GM11168 (cell line): Measurements from ENCODE around the gene RALGAPA1.
"Not testable (repeated sequence)": the region's sequence is repeated elsewhere in the genome, so short reads cannot be mapped to it uniquely, and the experiment has no call there.

Experiments
- in situ Hi-C: fragments of 300-500 bp; cut with MboI; formaldehyde crosslinking; loops from one replicate; pipeline ENCODE4 v1.12.0; 2022; ENCODE audit warnings: low sequenced_read_pairs; ENCODE audit not compliant: unreplicated experiment

The RALGAPA1 gene

DNA sequence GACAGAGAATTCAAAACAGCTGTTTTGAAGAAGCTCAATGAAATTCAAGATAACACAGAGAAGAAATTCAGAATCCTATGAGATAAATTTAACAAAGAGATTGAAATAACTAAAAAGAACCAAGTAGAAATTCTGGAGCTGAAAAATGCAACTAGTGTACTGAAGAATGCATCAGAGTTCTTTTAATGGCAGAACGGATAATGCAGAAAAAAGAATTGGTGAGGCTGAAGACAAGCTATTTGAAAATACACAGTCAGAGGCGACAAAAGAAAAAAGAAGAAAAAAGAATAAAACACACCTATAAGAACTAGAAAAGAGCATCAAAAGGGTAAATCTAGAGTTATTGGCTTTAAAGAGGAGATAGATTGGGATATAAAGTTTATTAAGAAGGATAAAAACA lies 171.8 kb downstream of the RALGAPA1 start:
- in situ Hi-C loops, result no loop called here

DNA sequence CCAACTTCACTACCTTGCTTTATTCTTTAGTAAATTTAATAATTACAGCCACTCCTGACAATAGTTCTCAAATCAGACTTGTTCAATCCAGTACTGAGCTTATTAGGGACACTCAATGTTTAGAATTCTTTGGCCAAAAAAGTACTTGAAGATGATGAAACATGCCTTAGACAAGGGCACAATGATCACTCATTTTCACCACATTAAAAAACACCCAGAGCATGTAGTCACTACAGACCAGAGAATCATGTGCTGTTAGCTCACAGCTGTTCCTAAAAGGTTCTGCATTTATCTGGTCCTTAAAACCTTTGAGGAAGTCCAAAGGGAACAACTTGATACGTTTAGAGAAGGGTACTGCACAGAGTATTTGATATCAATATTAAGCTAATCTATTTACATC lies 176.4 kb downstream of the RALGAPA1 start:
- in situ Hi-C loops, result no loop called here

DNA sequence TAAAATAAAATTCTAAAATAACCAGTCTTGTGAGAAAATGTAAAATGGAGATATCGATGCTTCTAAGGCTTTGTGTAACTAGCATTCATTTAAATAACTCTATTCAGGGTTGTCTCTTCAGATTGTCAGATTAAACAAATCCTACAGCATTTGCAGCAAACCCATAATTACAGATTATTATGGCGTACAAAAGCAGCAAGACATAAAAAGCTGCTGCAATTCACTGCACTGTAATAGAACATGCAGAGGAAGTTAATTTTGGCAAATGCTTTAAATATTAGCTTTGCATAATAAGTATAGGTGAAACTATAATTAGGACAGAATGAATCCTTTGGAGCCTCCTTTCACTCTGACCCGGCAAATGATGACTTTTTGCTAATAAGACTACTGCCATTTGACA lies 176.8 kb downstream of the RALGAPA1 start:
- in situ Hi-C loops, result no loop called here

DNA sequence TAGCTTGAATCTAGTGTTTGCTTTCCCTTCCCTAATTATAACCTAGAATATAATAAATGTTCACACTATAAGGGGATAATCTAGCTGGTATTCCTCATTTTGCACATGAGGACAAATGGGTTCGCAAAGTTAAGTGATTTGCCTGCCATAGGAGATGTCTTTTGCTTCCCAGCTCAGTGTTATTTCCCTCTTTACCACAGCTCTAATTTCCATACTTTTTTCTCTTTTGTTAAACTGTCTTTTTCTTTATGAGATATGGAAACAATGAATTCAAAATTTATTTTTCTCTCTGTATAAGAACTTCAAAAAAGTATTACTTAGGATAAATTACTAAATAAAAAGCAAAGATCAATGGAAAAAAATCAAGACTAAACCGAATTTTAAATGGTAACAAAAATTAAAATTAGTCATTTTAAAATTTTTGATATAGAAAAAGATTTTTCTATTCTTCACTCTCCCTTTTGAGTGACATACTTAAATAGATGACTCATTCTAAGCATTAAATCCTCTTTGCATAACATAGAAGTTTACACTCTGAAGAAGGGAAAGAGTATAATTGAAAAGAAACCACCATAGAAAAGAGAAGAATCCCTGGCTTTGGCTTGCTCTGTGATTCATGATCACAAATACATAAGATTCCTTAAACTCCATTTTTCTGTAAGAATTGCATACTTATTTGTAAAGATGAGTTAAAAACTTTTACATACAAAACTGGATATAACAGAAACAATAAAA lies 177.9 kb downstream of the RALGAPA1 start:
- in situ Hi-C loops, result no loop called here

DNA sequence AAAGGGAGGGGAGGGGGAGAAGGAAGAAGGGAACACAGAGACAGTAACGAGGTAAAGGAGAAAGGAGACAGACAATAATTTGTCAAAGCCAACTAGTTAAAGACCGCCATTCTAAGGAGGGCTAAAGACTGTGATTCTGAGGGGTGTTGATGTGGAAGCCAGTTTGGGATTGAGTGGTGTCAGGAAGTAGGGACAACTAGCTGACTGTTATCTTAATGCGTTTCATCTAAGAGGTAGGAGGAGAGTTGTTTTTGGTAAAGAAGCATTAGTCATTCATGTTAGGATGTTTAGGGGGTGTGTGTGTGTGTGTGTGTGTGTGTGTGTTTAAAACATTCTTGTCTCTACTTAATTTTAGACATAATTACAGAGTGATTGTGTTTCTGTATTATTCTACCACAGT lies 180.1 kb downstream of the RALGAPA1 start:
- in situ Hi-C loops, result no loop called here

- in situ Hi-C loops, result not testable (repeated sequence)
These were observed 182.1 kb downstream of the RALGAPA1 start for GRCh38 chr14:35626947-35627346.

DNA sequence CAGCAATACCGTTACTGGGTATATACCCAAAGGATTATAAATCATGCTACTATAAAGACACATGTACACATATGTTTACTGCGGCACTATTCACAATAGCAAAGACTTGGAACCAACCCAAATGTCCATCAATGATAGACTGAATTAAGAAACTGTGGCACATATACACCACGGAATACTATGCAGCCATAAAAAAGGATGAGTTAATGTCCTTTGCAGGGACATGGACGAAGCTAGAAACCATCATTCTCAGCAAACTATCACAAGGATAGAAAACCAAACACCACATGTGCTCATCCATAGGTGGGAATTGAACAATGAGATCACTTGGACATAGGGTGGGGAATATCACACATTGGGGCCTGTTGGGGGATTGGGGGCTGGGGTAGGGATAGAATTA lies 187.1 kb downstream of the RALGAPA1 start:
- in situ Hi-C loops, result not testable (repeated sequence)

DNA sequence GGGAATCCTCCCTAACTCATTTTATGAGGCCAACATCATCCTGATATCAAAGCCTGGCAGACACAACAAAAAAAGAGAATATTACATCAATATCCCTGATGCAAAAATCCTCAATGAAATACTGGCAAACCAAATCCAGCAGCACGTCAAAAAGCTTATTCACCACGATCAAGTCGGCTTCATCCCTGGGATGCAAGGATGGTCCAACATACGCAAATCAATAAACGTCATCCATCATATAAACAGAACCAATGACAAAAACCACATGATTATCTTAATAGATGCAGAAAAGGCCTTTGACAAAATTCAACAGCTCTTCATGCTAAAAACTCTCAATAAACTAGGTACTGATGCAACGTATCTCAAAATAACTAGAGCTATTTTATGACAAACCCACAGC lies 189.1 kb downstream of the RALGAPA1 start:
- in situ Hi-C loops, result not testable (repeated sequence)

- in situ Hi-C loops, result not testable (repeated sequence)
These were observed 189.6 kb downstream of the RALGAPA1 start for GRCh38 chr14:35619461-35619860.

DNA sequence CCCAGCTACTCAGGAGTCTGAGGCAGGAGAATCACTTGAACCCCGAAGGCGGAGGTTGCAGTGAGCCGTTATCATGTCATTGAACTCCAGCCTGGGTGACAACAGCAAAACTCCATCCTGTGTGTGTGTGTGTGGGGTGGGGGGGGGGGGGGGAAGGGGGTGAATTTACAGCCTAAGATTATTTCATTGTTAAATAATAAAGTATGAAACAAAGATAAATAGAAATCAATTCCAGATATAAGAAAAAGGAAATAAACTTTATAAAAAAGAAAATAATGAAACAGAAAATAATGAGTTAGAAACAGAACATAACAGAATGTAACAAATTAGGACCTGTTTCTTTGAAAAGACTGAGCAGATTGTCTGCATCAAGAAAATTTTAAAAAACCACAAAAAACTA lies 191.6 kb downstream of the RALGAPA1 start:
- in situ Hi-C loops, result no loop called here

GRCh38 chr14:35607380-35607779 lies 201.7 kb downstream of the RALGAPA1 start:
- in situ Hi-C loops, result no loop called here

DNA sequence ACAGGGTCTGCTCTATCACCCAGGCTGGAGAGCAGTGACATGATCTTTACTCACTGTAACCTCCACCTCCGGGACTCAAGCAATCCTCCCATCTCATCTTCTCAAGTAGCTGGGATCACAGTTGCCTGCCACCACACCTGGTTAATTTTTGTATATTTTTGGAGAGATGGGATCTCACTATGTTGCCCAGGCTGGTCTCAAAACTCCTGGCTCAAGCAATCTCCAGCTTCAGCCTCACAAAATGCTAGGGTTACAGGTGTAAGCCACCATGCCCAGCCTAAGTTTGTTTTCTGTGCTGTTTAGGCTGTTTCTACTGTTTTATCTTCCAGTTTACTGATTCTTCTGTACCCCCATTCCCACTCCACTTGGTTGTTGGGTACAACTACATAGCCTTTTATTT lies 208.8 kb downstream of the RALGAPA1 start:
- in situ Hi-C loops, result no loop called here

GRCh38 chr14:35594616-35595015 lies 214.5 kb downstream of the RALGAPA1 start:
- in situ Hi-C loops, result no loop called here

- in situ Hi-C loops, result not testable (repeated sequence)
These were observed 221.7 kb downstream of the RALGAPA1 start for GRCh38 chr14:35587373-35587772.

- in situ Hi-C loops, result no loop called here
These were observed 230.5 kb downstream of the RALGAPA1 start for GRCh38 chr14:35578639-35579038.

GRCh38 chr14:35578135-35578534 lies 231.0 kb downstream of the RALGAPA1 start:
- in situ Hi-C loops, result no loop called here

DNA sequence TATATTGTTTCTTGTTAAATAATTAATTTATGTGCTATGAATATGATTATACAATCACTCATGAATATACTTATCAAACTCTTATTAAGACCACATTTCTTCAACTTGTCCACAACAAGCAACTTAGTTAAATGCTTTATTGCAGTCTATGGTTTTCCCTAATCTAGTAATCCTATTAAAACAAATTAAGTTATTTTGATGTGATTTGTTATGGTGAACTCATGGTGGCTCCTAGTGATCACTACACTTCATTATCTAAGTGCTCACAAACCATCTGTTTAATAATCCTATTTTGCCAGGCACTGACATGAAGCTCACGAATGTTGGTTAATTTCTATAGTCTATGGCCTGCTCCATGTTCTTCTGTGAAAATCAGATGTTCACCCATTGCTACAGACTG lies 232.2 kb downstream of the RALGAPA1 start:
- in situ Hi-C loops, result no loop called here

- in situ Hi-C loops, result no loop called here
These were observed 232.8 kb downstream of the RALGAPA1 start for GRCh38 chr14:35576260-35576659.

GRCh38 chr14:35573911-35574310 lies 235.2 kb downstream of the RALGAPA1 start:
- in situ Hi-C loops, result no loop called here

DNA sequence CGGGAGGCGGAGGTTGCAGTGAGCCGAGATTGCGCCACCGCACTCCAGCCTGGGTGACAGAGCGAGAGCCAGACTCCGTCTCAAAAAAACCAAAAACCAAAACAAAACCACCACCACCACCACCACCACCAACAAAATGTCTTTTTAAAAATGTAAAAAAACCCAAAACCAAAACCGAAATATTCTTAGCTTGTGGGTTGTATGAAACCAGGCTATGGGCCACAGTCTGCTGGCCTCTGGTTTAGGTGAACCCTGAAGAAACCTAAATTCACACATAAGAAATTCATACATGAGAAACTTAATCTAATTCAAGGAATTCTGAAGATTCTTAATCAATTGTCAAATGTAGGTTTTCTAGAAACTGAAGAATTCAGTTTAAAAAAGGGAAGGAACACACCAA lies 237.5 kb downstream of the RALGAPA1 start:
- in situ Hi-C loops, result no loop called here

DNA sequence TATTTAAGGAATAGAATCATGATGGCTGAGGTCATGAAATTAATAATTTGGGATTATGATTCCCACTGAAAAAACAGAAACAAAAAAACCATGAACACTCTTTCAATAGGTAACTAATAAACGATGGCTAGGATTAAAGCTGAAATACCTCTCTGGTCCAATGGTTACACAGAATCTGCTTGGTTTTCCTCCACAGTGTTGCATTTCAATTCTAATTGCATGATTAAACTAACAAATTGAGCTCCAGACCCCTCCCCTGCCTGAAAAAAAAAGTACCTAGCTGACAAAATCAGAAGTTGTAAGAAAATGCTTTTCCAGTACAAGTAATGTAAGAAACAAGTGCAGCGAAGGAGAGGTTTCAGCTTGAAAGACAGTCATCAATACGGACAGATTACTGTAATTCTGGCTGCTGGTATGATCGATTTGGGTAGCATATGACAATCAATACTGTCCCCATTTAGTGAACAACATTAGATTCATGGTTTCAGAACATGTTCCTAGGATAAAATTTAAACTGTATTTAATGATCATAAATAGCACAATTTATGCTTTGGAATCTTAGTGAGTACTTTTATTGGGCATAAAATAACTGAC lies 243.1 kb downstream of the RALGAPA1 start:
- in situ Hi-C loops, result no loop called here

- in situ Hi-C loops, result no loop called here
These were observed 250.4 kb downstream of the RALGAPA1 start for GRCh38 chr14:35558680-35559079.
